Activated CD4-positive, alpha-beta T cell treated with anti-CD3 and anti-CD28 coated beads for 36 hours (primary cell): ENCODE results near the gene TDRD9. TPM values are rescaled to one million over a fixed set of nuclear protein-coding genes. Genes with fewer than 3 reads are reported as not detected.

ENCODE experiments used
- ATAC-seq: fragments of 200-7000 bp; cut with Tn5 transposase; one replicate; pipeline ENCODE4 v1.10.0; 2021; ENCODE audit warnings: mild to moderate bottlenecking, moderate library complexity
- CTCF ChIA-PET: fragments of 350-600 bp; sonication (Branson Sonifier 250); formaldehyde crosslinking; loops from one replicate; lab custom pipeline; 2021; ENCODE audit warnings: antibody characterized with exemption; lab: Charles Lee
- POLR2A ChIA-PET: fragments of 350-600 bp; sonication (Branson Sonifier 250); formaldehyde crosslinking; loops from one replicate; lab custom pipeline; 2021; ENCODE audit warnings: antibody characterized with exemption, inconsistent platforms; lab: Charles Lee
- DNase-seq: peaks from one replicate; pipeline ENCODE4 v3.0.0-alpha.2; 2020
- H3K27ac Mint-ChIP-seq: one replicate; pipeline ENCODE4 v1.8.0; 2021; ENCODE audit warnings: mixed read lengths
- H3K27me3 Mint-ChIP-seq: one replicate; pipeline ENCODE4 v1.8.0; 2021; ENCODE audit warnings: mixed read lengths
- H3K36me3 Mint-ChIP-seq: one replicate; pipeline ENCODE4 v1.8.0; 2021; ENCODE audit warnings: low read depth, mixed read lengths
- H3K4me1 Mint-ChIP-seq: one replicate; pipeline ENCODE4 v1.8.0; 2021; ENCODE audit warnings: mixed read lengths
- H3K4me3 Mint-ChIP-seq: one replicate; pipeline ENCODE4 v1.8.0; 2021; ENCODE audit warnings: mild to moderate bottlenecking, moderate library complexity, mixed read lengths
- H3K9me3 Mint-ChIP-seq: one replicate; pipeline ENCODE4 v1.8.0; 2021; ENCODE audit warnings: low read depth, mixed read lengths
- intact Hi-C, 2 experiments: fragments of 100-400 bp; cut with DNase I in 1 of 2; cut with micrococcal nuclease in 1 of 2; formaldehyde crosslinking; loops; one replicate each; pipeline versions ENCODE4 v1.14.2 to v1.15.1; 2022 to 2024; cut with DNase I, micrococcal nuclease
- total RNA-seq, 2 experiments: library from RNA; stranded (reverse); gene quantifications; one replicate each; pipeline ENCODE4 v1.2.3, GENCODE V29; 2021

The TDRD9 gene
- total RNA-seq, 2 experiments from 2014 or later = 0.42 to 0.62 TPM

DNA sequence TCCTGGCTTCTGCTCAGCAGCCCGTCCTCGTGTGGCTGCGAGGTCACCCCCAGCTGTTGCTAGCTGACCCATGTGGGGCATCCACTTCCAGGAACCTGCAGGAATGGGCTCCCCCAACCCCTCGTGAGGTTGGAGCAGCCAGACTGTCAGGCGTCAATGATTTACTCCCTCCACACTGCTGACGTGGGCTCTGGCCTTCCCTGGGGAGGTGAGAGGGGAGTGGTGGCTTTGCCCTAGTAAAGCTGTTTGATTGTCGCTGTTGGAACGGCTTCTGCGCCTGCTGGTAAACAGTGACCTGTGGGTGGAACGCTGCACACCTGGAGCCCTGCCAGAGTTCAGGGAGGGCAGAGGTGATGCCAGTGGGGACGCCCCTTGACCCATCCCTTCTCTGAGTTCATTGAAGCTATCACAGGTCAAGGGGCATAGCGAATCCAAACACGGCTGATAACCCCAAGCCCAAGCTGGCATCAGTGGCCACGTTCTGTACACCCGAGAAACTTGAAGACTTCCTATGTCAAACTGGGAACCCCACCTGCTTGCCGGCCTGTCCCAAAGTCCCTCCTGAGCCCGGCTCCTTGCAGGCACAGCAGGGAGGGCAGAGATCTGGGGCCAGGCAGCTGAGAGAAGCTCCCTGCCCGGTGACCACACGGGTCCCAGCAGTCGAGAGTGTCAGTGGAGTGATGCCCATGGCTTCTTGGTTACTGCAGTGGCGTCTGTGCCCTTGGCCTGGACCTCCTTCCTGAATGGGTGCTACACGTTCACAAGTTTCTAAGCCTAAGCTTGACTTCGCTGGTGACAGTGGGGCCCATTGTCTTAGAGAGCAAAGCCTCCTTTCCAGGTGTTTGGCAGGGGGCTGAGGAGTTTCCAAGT lies 160.0 kb downstream of the TDRD9 start:
- Mint-ChIP-seq H3K4me1 (no peaks in the 10 kb centered on the region), H3K27ac (no peak overlapping the region), H3K36me3 (no peaks in the 10 kb centered on the region), H3K4me3 (no peak overlapping the region), H3K9me3 (no peaks in the 10 kb centered on the region), H3K27me3 (peaks cover 9% of the 10 kb centered on the region)
- ATAC-seq (no peak), DNase-seq (no peak)
- ChIA-PET CTCF (interaction anchor here (0.7 to 1.7 kb wide), 2 partner anchors 10 to 58 kb away, joined by 3 to 11 read pairs; no protein-coding TSS in a partner anchor), POLR2A (no interaction called here)
- intact Hi-C loops = no loop called here

GRCh38 chr14:104090071-104090748 lies 162.0 kb downstream of the TDRD9 start:
- Mint-ChIP-seq H3K4me3 (no peak overlapping the region), H3K27ac (no peak overlapping the region), H3K9me3 (no peaks in the 10 kb centered on the region), H3K4me1 (peaks cover 5% of the 10 kb centered on the region), H3K36me3 (no peaks in the 10 kb centered on the region), H3K27me3 (peaks cover 2% of the 10 kb centered on the region)
- DNase-seq = no peak
- no peak for ATAC-seq
- intact Hi-C loops = no loop called here
- ChIA-PET POLR2A (no interaction called here), CTCF (interaction anchor here (0.6 kb wide), 1 partner anchor 282 kb away, joined by 3 read pairs; no protein-coding TSS in a partner anchor)

GRCh38 chr14:104091061-104091926 lies 163.0 kb downstream of the TDRD9 start:
- POLR2A ChIA-PET = no interaction called here
- CTCF ChIA-PET = interaction anchor here (1.0 kb wide), 1 partner anchor 16 kb away, joined by 3 read pairs; no protein-coding TSS in a partner anchor
- Mint-ChIP-seq H3K9me3 (no peaks in the 10 kb centered on the region), H3K27ac (no peak overlapping the region), H3K4me3 (no peak overlapping the region), H3K27me3 (peaks cover 2% of the 10 kb centered on the region), H3K4me1 (peaks cover 5% of the 10 kb centered on the region), H3K36me3 (no peaks in the 10 kb centered on the region)
- DNase-seq = no peak
- no peak for ATAC-seq
- intact Hi-C loops = no loop called here

DNA sequence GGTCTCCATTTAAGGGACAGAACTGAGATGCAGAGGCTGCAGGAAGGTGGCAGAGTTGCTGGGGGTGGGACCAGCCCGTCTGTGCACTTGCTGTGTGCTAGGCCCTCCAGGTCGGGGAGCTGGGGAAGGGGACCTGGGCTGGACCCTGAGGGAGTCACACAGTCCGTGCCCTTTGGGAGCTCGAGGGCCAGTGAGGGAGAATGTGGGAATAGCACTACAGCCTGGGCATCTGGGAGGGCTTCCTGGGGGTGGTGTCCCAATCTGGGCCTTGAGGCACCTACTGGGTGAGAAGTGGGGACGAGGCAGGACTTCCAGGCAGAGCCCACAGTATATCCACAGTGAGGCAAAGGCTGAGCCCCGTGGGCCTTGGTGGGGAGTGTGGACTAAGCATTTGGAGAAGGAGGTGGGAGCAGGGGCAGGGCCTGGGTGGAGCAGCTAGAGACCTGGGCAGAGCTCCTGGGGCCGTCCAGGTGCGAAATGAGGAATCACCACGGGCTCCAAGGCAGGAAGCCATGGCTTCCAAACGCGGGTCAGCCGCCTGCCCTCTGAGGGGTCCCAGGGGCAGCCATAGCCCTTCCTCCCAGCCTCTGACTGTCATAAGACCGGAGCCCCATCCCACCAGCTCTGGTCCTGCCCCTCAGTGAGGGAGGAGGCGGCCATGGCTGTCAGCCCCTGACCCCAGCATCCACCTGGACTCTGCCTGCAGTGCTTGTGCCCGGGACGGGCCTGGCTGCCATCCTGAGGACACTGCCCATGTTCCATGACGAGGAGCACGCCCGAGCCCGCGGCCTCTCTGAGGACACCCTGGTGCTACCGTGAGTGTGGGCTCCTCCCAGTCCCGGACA lies 163.9 kb downstream of the TDRD9 start:
- Mint-ChIP-seq H3K4me3 (no peak overlapping the region), H3K27ac (no peak overlapping the region), H3K9me3 (no peaks in the 10 kb centered on the region), H3K27me3 (peaks cover 2% of the 10 kb centered on the region), H3K36me3 (no peaks in the 10 kb centered on the region), H3K4me1 (peaks cover 5% of the 10 kb centered on the region)
- DNase-seq = no peak
- intact Hi-C loops = no loop called here
- CTCF ChIA-PET = interaction anchor here (0.6 to 2.8 kb wide), 3 partner anchors 14 to 573 kb away, joined by 3 to 16 read pairs (median 3); no protein-coding TSS in a partner anchor
- POLR2A ChIA-PET = no interaction called here
- ATAC-seq = no peak

DNA sequence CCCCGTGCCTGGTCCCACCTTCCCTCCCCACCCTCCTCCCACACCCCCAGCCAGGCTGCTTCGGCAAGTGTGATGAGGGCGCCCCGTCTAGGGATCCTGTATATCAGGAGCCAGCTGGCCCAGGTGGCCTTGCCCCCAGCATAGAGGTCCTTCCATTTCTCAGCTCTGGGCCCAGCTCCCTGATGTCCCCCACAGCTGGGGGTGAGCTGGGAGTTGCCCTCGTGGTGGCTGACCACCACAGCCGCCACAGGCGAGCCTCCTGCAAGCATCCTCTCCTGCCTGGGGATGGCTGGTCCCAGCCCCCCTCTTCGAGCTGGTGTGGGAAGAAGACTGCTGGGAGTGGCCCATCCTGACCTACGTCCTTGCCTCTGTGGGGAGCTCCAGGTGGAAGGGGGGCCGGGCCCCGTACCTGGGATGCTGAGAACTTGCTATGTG lies 164.7 kb downstream of the TDRD9 start:
- no peaks in the 10 kb centered on the region for H3K36me3 Mint-ChIP-seq
- ATAC-seq = no peak
- no peak for DNase-seq
- no peaks in the 10 kb centered on the region for H3K9me3 Mint-ChIP-seq
- POLR2A ChIA-PET = no interaction called here
- CTCF ChIA-PET = interaction anchor here (0.8 to 2.8 kb wide), 3 partner anchors 15 to 468 kb away, joined by 3 to 16 read pairs (median 4); no protein-coding TSS in a partner anchor
- H3K4me3 Mint-ChIP-seq = no peak overlapping the region
- no peaks in the 10 kb centered on the region for H3K27me3 Mint-ChIP-seq
- peaks cover 5% of the 10 kb centered on the region for H3K4me1 Mint-ChIP-seq
- intact Hi-C loops = no loop called here
- no peak overlapping the region for H3K27ac Mint-ChIP-seq

GRCh38 chr14:104093366-104094055 lies 165.3 kb downstream of the TDRD9 start:
- DNase-seq (no peak), ATAC-seq (no peak)
- POLR2A ChIA-PET = no interaction called here
- intact Hi-C loops = loop anchor here in 1 of 2 experiments (1.0 to 2.0 kb wide), 3 partner anchors 15 to 471 kb away; no protein-coding TSS in a partner anchor
- H3K4me3 Mint-ChIP-seq = no peak overlapping the region
- CTCF ChIA-PET = interaction anchor here (0.6 to 2.8 kb wide), 10 partner anchors 13 to 649 kb away, joined by 3 to 16 read pairs (median 4); no protein-coding TSS in a partner anchor
- no peaks in the 10 kb centered on the region for H3K9me3 Mint-ChIP-seq
- H3K27me3 Mint-ChIP-seq = no peaks in the 10 kb centered on the region
- no peak overlapping the region for H3K27ac Mint-ChIP-seq
- peaks cover 5% of the 10 kb centered on the region for H3K4me1 Mint-ChIP-seq
- H3K36me3 Mint-ChIP-seq = no peaks in the 10 kb centered on the region

- Mint-ChIP-seq H3K36me3 (no peaks in the 10 kb centered on the region), H3K9me3 (no peaks in the 10 kb centered on the region), H3K27ac (no peak overlapping the region), H3K4me3 (no peak overlapping the region), H3K27me3 (no peaks in the 10 kb centered on the region), H3K4me1 (peaks cover 5% of the 10 kb centered on the region)
- ChIA-PET CTCF (interaction anchor here (0.6 to 2.8 kb wide), 10 partner anchors 12 to 648 kb away, joined by 3 to 16 read pairs (median 4); no protein-coding TSS in a partner anchor), POLR2A (no interaction called here)
- no peak for DNase-seq
- intact Hi-C loops = loop anchor here in 1 of 2 experiments (1.0 to 2.0 kb wide), 3 partner anchors 16 to 471 kb away; no protein-coding TSS in a partner anchor
- ATAC-seq = no peak
These were observed 165.9 kb downstream of the TDRD9 start for GRCh38 chr14:104094056-104094708.

GRCh38 chr14:104094709-104095425 lies 166.6 kb downstream of the TDRD9 start:
- H3K4me3 Mint-ChIP-seq = no peak overlapping the region
- no peaks in the 10 kb centered on the region for H3K9me3 Mint-ChIP-seq
- POLR2A ChIA-PET = no interaction called here
- intact Hi-C loops = loop anchor here in 1 of 2 experiments (1.0 to 2.0 kb wide), 3 partner anchors 17 to 470 kb away; no protein-coding TSS in a partner anchor
- H3K4me1 Mint-ChIP-seq = peaks cover 5% of the 10 kb centered on the region
- no peaks in the 10 kb centered on the region for H3K36me3 Mint-ChIP-seq
- H3K27ac Mint-ChIP-seq = no peak overlapping the region
- no peaks in the 10 kb centered on the region for H3K27me3 Mint-ChIP-seq
- DNase-seq = peak; percentile 89
- peak; percentile 91 for ATAC-seq
- CTCF ChIA-PET = interaction anchor here (0.9 to 2.8 kb wide), 8 partner anchors 11 to 47 kb away, joined by 3 to 16 read pairs (median 4); no protein-coding TSS in a partner anchor
